OCI-M2 (cell line): Measurements from ENCODE around the gene PARD3.

ENCODE experiments used
- DNase-seq: peaks from one replicate; lab custom pipeline; 2025; ENCODE audit not compliant: unreplicated experiment; lab: John Stamatoyannopoulos, UW

The PARD3 gene

DNA sequence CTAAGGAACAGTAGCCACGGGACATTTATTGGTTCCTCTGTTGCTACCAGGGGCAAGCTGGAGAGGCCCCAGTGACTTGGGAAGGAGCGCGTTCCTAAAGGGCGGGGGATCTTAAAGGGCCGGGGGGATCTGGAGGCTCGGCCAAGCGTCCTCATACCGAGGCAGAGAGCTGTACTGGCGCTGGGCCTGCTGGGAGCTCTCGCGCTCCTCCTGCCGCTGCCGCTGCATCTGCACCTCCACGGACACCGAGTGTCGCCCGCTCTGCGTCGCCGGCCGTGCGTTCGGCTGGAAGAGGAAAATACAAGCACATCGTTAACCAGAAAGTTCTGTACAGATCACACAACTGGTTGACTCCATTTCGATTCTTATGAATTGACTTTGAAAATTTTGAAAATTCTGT lies 695.6 kb downstream of the PARD3 start:
- DNase-seq: no peak

DNA sequence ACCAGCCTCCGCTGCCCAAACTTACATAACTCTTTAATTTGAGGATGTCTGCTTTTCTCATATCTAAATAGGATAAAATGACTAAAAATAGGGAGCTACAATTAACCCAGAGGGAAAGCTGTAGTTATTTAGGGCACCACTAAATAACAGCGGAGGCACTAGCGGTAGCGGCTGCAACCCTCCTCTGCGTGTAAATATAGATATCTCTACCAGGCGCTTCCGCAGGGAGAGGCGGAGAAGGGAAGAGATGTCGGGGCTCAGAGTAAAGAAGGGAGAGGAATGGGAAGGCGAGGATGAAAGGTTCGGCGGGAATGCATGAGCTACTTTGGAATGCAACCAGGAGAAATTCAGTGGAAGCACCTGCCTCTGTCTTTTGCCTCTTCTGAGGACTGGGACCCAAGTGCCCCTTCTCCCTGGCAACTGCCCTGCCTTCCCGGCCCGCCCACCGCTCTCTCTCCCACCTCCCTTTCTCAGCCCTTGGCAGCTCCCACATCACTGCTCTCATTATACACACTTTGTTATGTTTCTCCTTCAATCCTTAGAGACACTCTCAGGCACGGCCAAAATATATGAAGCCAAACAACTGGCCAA lies 698.3 kb downstream of the PARD3 start:
- DNase-seq: no peak

DNA sequence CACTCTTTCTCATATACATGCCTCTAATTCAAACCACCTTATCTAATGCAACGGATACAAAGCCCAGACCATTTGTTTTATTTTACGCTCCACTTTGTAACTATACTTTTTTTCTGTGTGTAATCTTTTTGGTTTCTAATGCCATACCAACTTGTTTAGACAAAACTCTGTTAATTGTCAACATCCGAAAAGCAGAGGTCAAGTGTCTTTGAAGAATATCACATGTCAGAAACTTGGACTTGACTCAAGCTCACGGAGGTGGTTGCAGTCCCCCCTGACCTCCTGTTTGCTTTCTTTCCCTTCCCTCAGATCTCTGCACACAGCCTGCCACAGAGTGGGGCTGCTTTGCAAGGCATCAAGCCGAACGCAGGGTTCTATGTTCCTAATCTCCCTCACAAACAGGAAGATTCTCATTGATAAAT lies 698.9 kb downstream of the PARD3 start:
- no peak for DNase-seq

DNA sequence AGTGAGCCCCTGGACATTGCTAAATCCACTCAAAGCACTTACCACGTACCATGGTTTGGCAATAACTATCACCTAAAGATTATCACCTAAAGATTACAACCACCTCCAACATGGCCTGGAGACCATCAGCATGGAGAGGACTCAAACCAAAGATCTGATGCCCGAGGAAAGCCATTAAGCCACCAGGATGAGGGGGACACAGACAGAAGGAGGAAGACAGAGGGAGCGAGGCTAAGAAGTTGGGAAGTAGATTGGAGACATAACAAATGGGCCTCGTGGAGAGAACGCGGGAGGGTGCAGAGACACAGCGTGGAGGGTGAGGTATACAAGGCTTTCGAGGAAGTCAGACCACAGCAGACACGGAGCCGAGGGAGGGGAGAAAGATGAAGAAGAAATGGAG lies 700.2 kb downstream of the PARD3 start:
- no peak for DNase-seq

DNA sequence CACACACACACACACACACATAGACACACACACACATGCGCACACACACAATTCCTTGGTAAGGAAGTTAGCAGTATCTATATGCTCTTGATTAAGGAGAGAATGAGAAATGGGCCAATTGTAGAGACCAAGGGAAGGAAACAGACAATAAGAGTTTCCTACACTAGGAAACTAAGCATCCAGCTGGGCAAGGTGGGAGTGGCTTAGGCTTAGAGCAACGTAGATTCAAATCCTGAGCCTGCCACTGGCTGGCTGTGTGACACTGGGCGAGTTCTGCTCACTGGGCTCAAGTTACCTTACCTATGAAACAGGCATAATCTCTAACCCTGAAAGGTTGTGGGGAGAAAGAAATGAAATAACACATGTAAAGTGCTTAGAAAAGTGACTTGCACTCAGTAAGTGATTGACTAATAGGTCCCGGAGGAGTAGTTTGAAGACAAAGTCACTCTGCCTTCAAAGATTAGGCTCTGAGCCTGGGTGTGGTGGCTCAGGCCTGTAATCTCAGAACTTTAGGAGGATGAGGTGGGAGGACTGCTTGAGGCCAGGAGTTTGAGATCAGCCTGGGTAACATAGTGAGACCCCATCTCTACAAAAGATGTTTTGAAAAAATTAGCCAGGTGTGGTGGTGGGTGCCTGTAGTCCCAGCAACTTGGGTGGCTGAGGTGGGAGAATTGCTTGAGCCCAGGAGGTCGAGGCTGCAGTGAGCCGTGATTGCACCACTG lies 701.4 kb downstream of the PARD3 start:
- DNase-seq: no peak

DNA sequence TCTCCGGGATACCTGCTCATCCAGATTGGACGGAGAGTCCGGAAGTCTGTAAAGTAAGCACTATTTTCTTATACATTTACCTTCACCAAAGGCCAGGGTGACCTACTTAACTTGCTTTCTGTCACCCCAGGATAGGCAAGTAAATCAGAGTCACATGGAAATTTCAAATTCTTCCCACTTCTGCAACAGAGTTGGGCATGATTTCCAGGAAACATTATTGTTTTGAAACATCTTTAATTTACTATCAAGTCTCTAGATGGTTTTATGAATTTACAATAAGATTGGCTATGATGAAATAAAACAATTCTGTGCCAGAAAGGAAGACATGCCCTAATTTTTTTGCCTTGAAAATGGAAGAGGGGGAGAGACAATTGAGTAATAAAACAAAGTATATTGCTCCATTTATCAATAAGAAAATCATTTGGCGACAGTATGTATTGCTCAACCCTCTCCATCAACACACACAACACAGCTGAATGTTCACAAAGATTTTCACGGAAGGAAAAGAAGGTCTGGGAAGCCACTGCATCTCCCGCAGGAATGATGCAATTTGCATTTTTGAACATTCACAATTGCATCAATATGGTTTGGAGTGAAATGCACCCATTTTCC lies 702.8 kb downstream of the PARD3 start:
- DNase-seq: no peak

DNA sequence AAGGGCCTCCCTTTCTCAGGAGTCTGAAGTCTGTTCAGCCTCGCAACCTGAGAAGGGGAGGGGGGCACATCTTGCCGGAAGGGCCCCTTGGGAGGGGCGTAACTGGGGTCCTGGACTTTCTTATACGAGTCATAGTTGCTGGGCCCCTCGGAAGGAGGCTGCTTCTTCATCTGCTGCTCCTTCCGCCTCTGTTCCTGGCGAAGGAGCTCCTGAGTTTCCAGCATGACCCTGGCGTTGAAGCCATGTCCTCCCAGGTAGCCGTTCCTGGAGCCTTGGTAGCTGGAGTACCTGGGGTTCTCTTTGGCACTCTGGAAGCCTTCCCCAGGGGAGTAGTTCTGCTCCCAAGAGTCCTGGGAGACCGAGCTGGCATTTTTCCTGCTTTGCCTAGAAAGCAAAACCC lies 703.9 kb downstream of the PARD3 start:
- no peak for DNase-seq

DNA sequence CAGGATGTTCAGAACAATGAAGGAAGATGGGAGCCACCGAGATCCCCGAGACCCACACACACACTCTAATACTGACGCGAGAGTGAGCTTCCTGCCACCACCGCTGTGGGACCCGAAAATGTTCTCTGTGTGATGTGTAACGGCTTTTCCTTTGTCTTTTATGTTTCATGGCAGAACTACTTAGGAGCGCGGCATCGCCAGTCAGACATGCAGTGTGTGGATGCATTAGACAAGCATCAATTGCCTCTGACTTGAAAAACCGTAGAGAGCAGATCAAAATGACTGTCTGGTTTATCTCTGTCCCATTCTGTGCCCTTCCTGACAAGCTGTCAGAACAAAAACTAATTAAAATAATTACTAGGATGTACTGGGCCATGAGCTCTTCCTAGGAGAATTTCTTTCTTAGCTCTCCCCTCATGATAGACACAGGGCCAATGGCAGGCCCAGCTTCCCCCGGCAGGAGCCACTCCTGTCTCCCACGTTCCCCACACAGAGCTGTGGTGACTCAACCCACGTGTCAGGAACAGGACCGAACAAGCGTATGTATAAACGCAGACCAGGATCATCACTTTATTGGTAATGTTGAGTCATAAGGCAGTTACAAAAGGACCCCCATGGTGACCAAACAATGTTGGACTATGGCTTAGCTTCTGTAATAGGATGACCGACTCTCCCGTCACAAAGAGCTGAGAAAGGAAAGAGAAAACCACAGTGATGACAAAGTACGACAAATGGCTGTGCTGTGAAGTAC lies 705.0 kb downstream of the PARD3 start:
- DNase-seq: no peak

DNA sequence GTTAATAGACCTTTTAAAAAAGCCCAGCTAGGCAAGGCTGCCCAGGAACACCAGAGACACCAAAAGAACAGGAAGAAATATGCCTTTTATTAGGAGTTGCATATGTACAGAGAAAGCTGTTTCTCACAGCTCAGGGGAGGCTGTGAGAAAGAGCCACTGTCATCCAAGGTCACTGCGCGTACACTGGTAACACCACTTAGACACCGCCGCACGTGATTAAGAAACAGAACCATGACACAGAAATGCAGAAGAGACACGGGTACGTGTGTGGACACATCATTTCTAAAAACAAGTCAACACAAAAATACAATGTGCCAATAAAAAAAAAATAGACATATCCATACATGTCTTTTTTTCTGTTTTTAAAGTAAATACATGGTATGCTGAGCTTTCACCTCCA lies 705.6 kb downstream of the PARD3 start:
- DNase-seq: no peak

DNA sequence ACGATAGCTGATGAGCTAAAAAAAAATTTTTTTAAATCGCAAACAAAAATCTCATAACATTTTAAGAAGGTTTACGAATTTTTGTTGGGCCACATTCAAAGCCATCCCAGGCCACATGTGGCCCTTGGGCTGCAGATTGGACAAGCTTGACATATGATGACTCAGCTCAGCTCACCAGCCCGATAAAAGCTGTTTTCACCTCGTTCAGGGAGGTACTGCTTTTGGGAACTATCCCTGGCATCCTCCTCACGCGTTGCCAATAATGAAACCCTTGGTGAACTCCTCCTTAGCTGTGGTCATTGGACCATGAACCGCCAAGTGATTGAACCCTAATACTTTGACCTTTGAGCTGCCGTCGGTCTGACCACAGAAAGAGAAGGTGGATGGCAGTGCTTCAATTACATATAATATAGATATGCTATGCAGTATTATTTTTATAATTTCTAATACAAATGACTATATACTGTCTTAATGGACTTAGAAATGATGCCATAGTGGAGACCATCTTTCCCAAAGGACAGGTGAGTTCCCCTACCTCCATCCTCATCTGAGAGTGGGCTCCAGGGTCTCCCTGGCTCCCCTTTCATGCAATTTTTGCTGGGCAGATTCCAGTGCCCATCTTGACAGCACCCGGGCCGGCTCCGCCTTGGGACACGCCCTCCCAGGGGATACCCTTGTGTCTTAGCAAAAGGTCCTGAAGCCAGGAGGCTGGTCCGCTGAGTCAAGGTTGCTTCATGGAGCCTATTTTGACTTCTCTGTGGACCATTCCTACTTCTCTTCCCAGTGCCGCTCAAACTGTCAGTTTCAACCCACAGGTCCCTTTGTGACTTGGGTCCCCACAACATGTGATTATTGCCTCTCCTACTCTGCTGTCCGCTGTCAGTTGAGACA lies 707.2 kb downstream of the PARD3 start:
- DNase-seq: no peak

DNA sequence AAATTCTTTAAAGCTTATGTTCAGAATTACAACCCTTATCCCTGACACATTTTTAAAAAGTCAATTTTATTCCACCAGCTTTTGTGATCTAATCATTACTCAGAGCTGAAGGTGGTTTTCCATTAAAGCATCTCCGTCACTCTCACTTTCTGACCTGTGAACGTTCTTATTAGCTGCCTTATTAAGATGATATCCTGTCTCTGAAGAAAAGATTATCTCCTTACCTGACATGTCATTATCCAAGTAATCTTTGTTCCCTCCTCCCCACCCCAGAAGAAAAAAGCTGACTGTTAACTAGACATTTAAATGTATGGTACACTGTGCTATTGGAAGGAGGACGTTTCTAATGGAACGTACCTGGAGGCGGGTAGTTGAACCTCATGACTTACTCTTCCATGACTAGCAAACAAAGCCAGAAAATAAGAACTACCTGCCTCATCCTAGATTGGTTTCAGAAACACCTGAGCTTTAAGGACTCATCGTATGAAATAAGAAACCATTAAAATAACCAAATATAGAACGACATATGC lies 708.7 kb downstream of the PARD3 start:
- no peak for DNase-seq

DNA sequence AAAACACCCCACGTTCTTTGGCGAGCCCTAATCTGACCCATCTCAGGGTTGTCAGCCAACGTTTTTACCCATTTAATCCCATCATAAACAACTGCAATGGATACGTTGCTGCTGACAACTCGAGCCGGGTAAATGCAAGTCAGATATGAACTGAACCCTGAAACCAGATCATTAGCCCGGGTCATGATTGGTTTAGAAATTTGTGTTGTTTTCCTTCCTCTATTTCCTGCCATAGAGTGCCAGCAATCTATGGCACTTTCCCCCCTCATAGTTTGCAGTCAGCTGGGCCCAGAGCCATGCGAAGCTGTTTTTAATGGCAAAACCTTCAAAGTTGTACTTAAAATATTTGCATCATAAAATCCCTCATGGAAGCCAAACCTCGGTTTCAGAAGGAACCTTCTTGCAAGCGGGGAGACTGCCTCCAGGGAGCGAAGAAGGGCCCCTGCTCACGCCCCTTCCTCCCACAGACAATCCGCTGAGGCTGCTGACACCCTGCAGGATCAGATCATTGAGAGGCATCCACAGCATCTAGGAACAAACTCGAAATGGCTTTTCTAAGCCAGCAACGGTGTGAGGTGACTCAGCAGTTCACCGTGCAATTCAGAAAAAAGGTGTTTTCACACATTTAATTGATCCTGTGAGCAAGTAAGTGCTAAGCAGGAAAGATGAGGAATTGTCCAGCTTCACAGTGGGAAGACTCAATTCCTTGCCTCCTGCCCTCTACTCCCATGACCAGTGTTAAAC lies 710.1 kb downstream of the PARD3 start:
- DNase-seq: no peak

DNA sequence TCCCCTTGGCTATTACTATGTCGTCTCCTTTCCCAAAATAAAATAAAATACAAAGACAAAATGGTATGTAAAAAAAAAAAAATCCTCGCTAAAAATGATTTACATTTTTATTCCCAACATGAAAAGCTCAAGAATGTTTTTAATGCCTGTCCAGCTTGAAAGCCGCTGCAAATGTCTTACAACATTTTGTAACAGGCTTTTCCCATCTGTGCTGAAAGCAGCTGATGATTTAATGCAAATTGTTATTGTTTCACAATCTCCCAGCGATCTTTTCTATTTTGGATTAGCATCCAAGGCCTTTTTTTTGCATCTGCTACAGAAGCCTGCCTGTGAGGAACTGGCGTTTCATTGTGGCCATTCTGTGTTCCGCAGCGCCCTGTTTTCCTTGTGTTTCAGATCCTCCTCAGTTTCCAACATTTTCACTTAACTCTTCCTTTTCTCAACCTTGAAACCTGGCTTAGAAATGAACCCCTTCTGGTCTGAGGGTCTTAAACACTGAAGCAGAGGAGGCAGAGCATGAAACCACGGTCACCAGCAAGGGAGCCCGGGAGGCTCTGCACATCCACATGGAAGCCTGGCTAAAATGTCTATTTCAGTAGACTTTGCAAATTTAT lies 712.1 kb downstream of the PARD3 start:
- DNase-seq: no peak

DNA sequence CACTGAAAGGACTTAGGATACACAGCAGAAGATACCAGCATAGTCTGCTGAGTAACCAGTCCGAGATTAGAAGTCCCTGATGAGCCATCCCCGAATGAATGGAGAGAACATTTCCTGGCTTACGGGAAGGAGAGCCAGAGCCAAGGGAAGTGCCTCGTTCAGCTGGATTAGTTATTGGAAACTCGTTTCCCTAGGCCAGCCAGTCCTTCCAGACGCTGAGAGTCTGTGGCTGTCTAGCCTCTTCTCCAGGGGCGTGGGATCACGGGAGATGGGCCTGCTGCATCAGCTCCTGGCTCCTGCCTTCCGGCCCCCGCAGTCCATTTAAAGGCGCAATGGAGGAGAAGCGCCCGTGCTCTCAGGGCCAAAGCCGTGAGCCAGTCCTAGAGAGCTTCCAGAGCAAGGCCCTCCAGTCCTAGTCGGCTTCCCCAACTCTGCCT lies 712.8 kb downstream of the PARD3 start:
- DNase-seq: no peak

DNA sequence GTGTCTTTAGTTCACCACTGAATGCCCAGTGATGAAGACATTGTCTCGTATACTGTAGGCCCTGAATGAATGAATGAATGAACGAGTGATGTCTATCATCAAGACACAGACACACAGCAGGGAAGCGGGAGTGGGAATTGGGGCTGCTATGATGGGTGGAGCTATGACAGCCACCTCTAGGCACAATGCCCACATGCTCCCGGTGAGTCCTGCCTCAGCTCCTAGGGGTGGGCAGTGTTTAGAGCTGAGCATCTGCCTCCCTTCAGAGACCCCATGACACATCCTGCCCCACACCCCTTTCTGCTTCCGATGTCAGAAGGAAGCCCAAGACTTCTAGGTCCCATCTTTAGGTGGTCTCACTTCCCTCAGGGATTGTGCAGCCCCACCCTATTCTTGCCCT lies 714.1 kb downstream of the PARD3 start:
- no peak for DNase-seq

DNA sequence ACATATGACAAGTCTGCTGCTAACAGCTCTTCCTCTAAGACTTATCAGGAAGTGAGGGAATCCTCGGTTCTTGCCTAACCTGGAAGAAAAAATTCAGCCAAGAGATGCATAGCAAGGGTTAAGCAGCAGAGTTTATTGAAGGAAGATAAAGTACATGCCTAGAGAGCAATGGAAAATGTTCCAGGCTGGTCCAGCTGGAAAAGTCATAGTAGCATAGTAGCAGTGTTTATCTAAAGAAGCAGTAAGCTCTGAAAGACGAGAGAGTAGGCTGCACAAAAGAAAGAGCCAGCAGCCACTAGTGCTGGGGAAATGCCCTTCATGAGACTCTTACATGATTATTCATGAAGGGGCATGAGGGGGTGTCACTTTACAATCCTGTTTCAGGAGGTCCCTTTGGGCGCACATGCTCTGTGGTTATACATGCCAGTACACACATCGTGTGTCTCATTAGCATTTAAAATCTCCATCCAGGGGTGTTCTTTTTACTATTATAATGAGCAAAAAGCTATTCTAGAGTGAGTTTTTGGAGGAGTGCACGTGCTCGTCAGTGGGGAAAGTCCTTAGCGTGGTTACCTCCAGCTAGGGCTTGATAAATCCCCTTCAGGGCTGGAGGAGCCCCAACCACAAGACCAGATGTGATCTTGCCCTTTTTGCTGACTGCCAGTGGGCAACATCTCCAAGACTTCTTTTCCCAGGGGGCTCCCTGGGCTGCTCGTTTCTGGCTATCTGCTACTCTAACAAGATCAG lies 716.1 kb downstream of the PARD3 start:
- DNase-seq: no peak

DNA sequence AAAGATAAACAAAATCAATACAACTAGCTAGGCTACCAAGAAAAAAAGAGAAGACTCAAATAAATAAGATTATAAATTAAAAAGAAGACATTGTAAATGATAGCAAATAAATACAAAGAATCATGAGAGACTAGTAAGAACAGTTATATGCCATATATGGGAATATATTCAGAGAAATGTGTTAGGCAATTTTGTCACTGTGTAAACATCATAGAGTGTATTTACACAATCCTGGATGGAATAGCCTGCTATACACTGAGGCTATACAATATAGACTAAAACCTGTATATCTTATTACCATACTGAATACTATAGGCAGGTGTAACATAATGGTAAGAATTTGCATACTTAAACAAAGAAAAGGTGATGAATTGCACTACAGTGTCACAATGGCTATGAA lies 717.4 kb downstream of the PARD3 start:
- DNase-seq: no peak

DNA sequence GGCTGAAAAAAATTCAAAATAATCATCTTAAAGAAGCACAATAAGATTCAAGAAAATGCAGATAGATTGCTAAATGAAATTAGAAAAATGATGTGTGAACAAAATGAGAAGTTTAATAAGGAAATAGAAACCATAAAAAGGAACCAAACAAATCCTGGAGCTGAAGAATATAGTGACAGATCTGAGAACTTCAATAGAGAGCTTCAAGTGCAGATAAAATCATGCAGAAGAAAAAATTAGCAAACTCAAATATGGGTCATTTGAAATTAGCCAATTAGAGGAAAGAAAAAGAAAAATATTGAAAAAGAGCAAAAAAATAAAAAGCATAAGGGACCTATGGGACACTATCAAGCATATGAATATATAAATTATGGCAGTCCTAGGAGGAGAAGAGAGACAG lies 720.1 kb downstream of the PARD3 start:
- no peak for DNase-seq
